GM23338 (cell line): ENCODE results near the gene TBL1XR1. TPM values are rescaled to one million over a fixed set of nuclear protein-coding genes. Genes with fewer than 3 reads are reported as not detected.

Experiments
- ATAC-seq: fragments of 200-7000 bp; cut with Tn5 transposase; 3 replicates; pipeline ENCODE4 v1.9.1; 2020
- DNase-seq: peaks from one replicate; pipeline ENCODE4 v3.0.0-alpha.2; 2015; ENCODE audit warnings: low spot score
- H2AFZ ChIP-seq: fragments of 200-600 bp; sonication (generic); 2 replicates; pipeline ENCODE4 v1.8.0; 2016; ENCODE audit warnings: antibody characterized with exemption, mild to moderate bottlenecking, moderate library complexity
- H3F3A ChIP-seq: fragments of 200-600 bp; sonication (generic); replicated peaks from 2 replicates; pipeline ENCODE4 v1.8.0; 2017; ENCODE audit warnings: antibody characterized with exemption, mixed run types, low read depth
- H3K27ac ChIP-seq: fragments of 200-600 bp; sonication (generic); 2 replicates; pipeline ENCODE4 v1.6.1; 2016; ENCODE audit warnings: low read depth
- H3K27me3 ChIP-seq: fragments of 200-600 bp; sonication (generic); 2 replicates; pipeline ENCODE4 v1.8.0; 2016; ENCODE audit warnings: mild to moderate bottlenecking, mixed run types, moderate library complexity; ENCODE audit not compliant: insufficient read depth
- H3K36me3 ChIP-seq: fragments of 200-600 bp; sonication (generic); 2 replicates; pipeline ENCODE4 v1.8.0; 2016; ENCODE audit warnings: mild to moderate bottlenecking; ENCODE audit not compliant: insufficient read depth
- H3K4me1 ChIP-seq: fragments of 200-600 bp; sonication (generic); 2 replicates; pipeline ENCODE4 v1.8.0; 2016; ENCODE audit warnings: mild to moderate bottlenecking, moderate library complexity; ENCODE audit not compliant: insufficient read depth
- H3K4me2 ChIP-seq: fragments of 200-600 bp; sonication (generic); 2 replicates; pipeline ENCODE4 v1.7.1; 2017; ENCODE audit warnings: mixed run types
- H3K4me3 ChIP-seq: fragments of 200-600 bp; sonication (generic); 2 replicates; pipeline ENCODE4 v1.6.1; 2016; ENCODE audit warnings: mixed run types
- H3K79me2 ChIP-seq: fragments of 200-600 bp; sonication (generic); replicated peaks from 2 replicates; pipeline ENCODE4 v1.8.0; 2017; ENCODE audit warnings: mild to moderate bottlenecking; ENCODE audit not compliant: insufficient read depth
- H3K9me2 ChIP-seq: fragments of 200-600 bp; sonication (generic); 2 replicates; pipeline ENCODE4 v1.8.0; 2017; ENCODE audit not compliant: insufficient read depth
- H4K20me1 ChIP-seq: fragments of 200-600 bp; sonication (generic); replicated peaks from 2 replicates; pipeline ENCODE4 v1.8.0; 2017; ENCODE audit warnings: mild to moderate bottlenecking; ENCODE audit not compliant: insufficient read depth
- H3K27ac Mint-ChIP-seq: 2 replicates; pipeline ENCODE4 v1.8.0; 2020; ENCODE audit warnings: inconsistent platforms, mild to moderate bottlenecking, moderate library complexity, mixed read lengths
- H3K27me3 Mint-ChIP-seq: 3 replicates; pipeline ENCODE4 v1.8.0; 2022; ENCODE audit warnings: low read depth, mild to moderate bottlenecking, moderate library complexity, mixed read lengths, inconsistent platforms; ENCODE audit not compliant: insufficient read depth, poor library complexity
- H3K36me3 Mint-ChIP-seq: 3 replicates; pipeline ENCODE4 v1.8.0; 2021; ENCODE audit warnings: low read depth, mild to moderate bottlenecking, inconsistent platforms, moderate library complexity, mixed read lengths
- H3K4me1 Mint-ChIP-seq: 3 replicates; pipeline ENCODE4 v1.8.0; 2020; ENCODE audit warnings: mild to moderate bottlenecking, inconsistent platforms, mixed read lengths
- H3K4me3 Mint-ChIP-seq: 3 replicates; pipeline ENCODE4 v1.8.0; 2021; ENCODE audit warnings: moderate library complexity, mild to moderate bottlenecking, inconsistent platforms, mixed read lengths
- H3K9me3 Mint-ChIP-seq: 3 replicates; pipeline ENCODE4 v1.8.0; 2020; ENCODE audit warnings: moderate library complexity, mild to moderate bottlenecking, inconsistent platforms, mixed read lengths
- CREB1 ChIP-seq: fragments of 250-450 bp; sonication (Bioruptor Pico); IDR thresholded peaks from 2 replicates; pipeline ENCODE4 v1.5.0; 2020; ENCODE audit warnings: low read depth, mild to moderate bottlenecking, moderate library complexity
- CTCF ChIP-seq, 2 experiments: fragments of 200-600 bp in 1 of 2; sonication (generic) in 1 of 2; conservative IDR thresholded peaks; 2 replicates each; pipeline versions ENCODE4 v1.5.1 to v1.6.1; 2016 to 2017; ENCODE audit warnings: antibody characterized with exemption in 2 of 2, low read depth in 2 of 2, mild to moderate bottlenecking in 2 of 2, moderate library complexity in 1 of 2
- ETS1 ChIP-seq: IDR thresholded peaks from 2 replicates; pipeline ENCODE4 v1.6.1; 2016; ENCODE audit warnings: antibody characterized with exemption
- EZH2 ChIP-seq: fragments of 200-600 bp; sonication (generic); IDR thresholded peaks from one replicate; pipeline ENCODE4 v1.8.0; 2017; ENCODE audit warnings: antibody characterized with exemption, mild to moderate bottlenecking, low read depth; ENCODE audit not compliant: unreplicated experiment
- EZH2phosphoT487 ChIP-seq: fragments of 200-600 bp; sonication (generic); IDR thresholded peaks from one replicate; pipeline ENCODE4 v1.8.1; 2018; ENCODE audit warnings: antibody characterized with exemption; ENCODE audit not compliant: unreplicated experiment
- JUNB ChIP-seq: IDR thresholded peaks from one replicate; pipeline ENCODE4 v1.6.1; 2016; ENCODE audit warnings: antibody characterized with exemption; ENCODE audit not compliant: unreplicated experiment
- NANOG ChIP-seq: IDR thresholded peaks from 2 replicates; pipeline ENCODE4 v1.6.1; 2016; ENCODE audit warnings: antibody characterized with exemption, borderline replicate concordance
- POLR2AphosphoS5 ChIP-seq: IDR thresholded peaks from 2 replicates; pipeline ENCODE4 v1.6.1; 2016; ENCODE audit warnings: antibody characterized with exemption, low read depth
- REST ChIP-seq: IDR thresholded peaks from one replicate; pipeline ENCODE4 v1.6.1; 2018; ENCODE audit warnings: antibody characterized with exemption; ENCODE audit not compliant: unreplicated experiment
- STAT1 ChIP-seq: IDR thresholded peaks from one replicate; pipeline ENCODE4 v1.6.1; 2016; ENCODE audit warnings: antibody characterized with exemption; ENCODE audit not compliant: unreplicated experiment
- ZNF114 ChIP-seq: fragments of 250-450 bp; sonication (Bioruptor Pico); IDR thresholded peaks from 2 replicates; pipeline ENCODE4 v1.5.0; 2020; ENCODE audit warnings: mild to moderate bottlenecking, moderate library complexity
- ZNF331 ChIP-seq: fragments of 250-450 bp; sonication (Bioruptor Pico); IDR thresholded peaks from 2 replicates; pipeline ENCODE4 v1.5.0; 2020; ENCODE audit warnings: low read depth, mild to moderate bottlenecking, moderate library complexity
- ZNF462 ChIP-seq: fragments of 250-450 bp; sonication (Bioruptor Pico); IDR thresholded peaks from 2 replicates; pipeline ENCODE4 v1.5.0; 2020; ENCODE audit warnings: mild to moderate bottlenecking, moderate library complexity
- polyA plus RNA-seq: library from polyadenylated mRNA; unstranded; fragments of >200 nt; fragmentation: Nextera tagmentation; extraction: Ambion mirVana; gene quantifications from 2 replicates; pipeline ENCODE4 v1.2.1, GENCODE V29; 2016
- total RNA-seq: library from RNA; depleted of rRNA; stranded (reverse); fragments of >200 nt; shearing (Covaris generic); gene quantifications from 2 replicates; pipeline ENCODE4 v1.2.3, GENCODE V29; 2014

Gene TBL1XR1
- total and polyA plus RNA-seq, 2 experiments from 2014 or later, result 49.6 to 122 TPM

- H3K36me3 Mint-ChIP-seq, result peaks cover 8% of the 10 kb centered on the region
- H3F3A ChIP-seq, result no peaks in the 10 kb centered on the region
- no peaks in the 10 kb centered on the region for H3K79me2 ChIP-seq
- H3K9me2 ChIP-seq, result 0 out of 2 replicates have a peak, but pooled peaks cover 4% of the 10 kb centered on the region
- H3K9me3 Mint-ChIP-seq, result peaks cover 10% of the 10 kb centered on the region
- TF ChIP-seq CREB1 (CRISPR knock-in tag) (no peak), ZNF331 (no peak), JUNB (no peak), EZH2phosphoT487 (no peak), ETS1 (no peak), EZH2 (no peak), STAT1 (no peak), ZNF462 (CRISPR knock-in tag) (no peak), ZNF114 (CRISPR knock-in tag) (no peak), POLR2AphosphoS5 (no peak), NANOG (no peak), REST (no peak), CTCF (conservative IDR thresholded peaks at IDR 0.05; ENCODE audit: low read depth in 2 of 2) (no peak)
- no peaks in the 10 kb centered on the region for H4K20me1 ChIP-seq
- peaks cover 14% of the 10 kb centered on the region for H3K4me1 ChIP-seq
- no peak overlapping the region for H2AFZ ChIP-seq
- H3K4me1 Mint-ChIP-seq, result peaks cover 23% of the 10 kb centered on the region; the same call in 2 of the 3 replicates
- DNase-seq (no peak), ATAC-seq (no peak)
- no peaks in the 10 kb centered on the region for H3K27me3 ChIP-seq
- H3K27me3 Mint-ChIP-seq, result no peaks in the 10 kb centered on the region
- peak overlapping the region; percentile 8 for H3K4me2 ChIP-seq
- H3K4me3 Mint-ChIP-seq, result no peak overlapping the region
- H3K4me3 ChIP-seq, result no peak overlapping the region
- H3K27ac Mint-ChIP-seq, result peak overlapping the region; percentile 54; the same call in 1 of the 2 replicates
- H3K36me3 ChIP-seq, result no peaks in the 10 kb centered on the region
- H3K27ac ChIP-seq, result no peak overlapping the region
Measured at GRCh38 chr3:176994891-176995781, 202.1 kb downstream of the TBL1XR1 start.
